Measurements from ENCODE around the gene PKP2.
"Not testable (repeated sequence)": the region's sequence is repeated elsewhere in the genome, so short reads cannot be mapped to it uniquely, and the experiment has no call there.

PKP2 gene

GRCh38 chr12:32891526-32891925 lies 5.1 kb downstream of the PKP2 start:
- no peak overlapping the region for H3K4me3 ChIP-seq (replicated peaks; ENCODE audit: low read depth, low read length)
- no peak for TF ChIP-seq CTCF (IDR thresholded peaks at IDR 0.05; ENCODE audit: low read depth, low read length, missing control alignments)

GRCh38 chr12:32889011-32889760 lies 7.4 kb downstream of the PKP2 start:
- H3K4me3 ChIP-seq (replicated peaks; ENCODE audit: low read depth, low read length) = no peak overlapping the region
- TF ChIP-seq CTCF (IDR thresholded peaks at IDR 0.05; ENCODE audit: low read depth, low read length, missing control alignments) = no peak
- no peak for DNase-seq (ENCODE audit: extremely low read depth, low read depth)

More at GRCh38 chr12:32891526-32891925, 5.1 kb downstream of the PKP2 start:
- no peak for DNase-seq (ENCODE audit: extremely low read depth, low read depth)

DNA sequence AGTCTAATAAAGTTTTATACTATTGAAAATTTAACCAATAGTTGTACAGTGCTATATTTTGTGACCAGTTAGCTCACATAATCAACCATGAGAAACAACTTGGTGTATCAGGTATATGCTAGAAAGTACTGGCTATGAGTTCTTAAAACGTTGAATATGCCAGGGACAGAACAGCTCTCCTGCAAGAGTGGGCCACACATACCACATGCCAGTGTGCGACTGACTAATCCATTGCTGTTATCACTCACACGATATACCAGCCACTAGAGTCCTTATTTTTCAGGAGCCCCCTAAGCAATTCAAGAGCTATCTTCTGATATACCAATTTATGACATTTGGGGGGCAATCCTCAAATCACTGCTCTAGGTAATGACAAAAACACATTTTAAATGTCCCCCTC lies 9.5 kb downstream of the PKP2 start:
- TF ChIP-seq CTCF (IDR thresholded peaks at IDR 0.05; ENCODE audit: low read depth, low read length, missing control alignments) = no peak
- no peak for DNase-seq (ENCODE audit: extremely low read depth, low read depth)
- no peak overlapping the region for H3K4me3 ChIP-seq (replicated peaks; ENCODE audit: low read depth, low read length)

DNA sequence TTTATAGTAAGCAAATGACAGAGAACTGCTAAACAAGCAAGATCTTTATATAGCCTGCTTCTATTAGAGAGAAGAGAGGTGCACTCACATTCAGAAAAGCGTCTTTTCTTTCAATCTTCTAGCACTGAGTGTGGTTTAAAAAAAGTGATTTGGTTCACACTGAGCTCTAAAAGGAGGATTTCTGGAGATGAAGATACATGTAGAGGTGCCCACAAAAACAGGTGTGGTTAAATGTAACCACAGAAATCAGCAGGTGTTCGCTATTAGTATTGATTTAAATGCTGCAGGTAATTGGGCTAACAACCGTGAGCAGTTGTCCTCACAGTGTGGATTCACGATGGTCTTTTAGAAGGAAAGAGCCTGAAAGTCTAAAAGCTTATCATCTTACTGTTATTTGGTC lies 10.7 kb downstream of the PKP2 start:
- no peak overlapping the region for H3K4me3 ChIP-seq (replicated peaks; ENCODE audit: low read depth, low read length)
- DNase-seq (ENCODE audit: extremely low read depth, low read depth) = no peak
- TF ChIP-seq CTCF (IDR thresholded peaks at IDR 0.05; ENCODE audit: low read depth, low read length, missing control alignments) = no peak

GRCh38 chr12:32884962-32885361 lies 11.6 kb downstream of the PKP2 start:
- no peak overlapping the region for H3K4me3 ChIP-seq (replicated peaks; ENCODE audit: low read depth, low read length)
- no peak for TF ChIP-seq CTCF (IDR thresholded peaks at IDR 0.05; ENCODE audit: low read depth, low read length, missing control alignments)
- no peak for DNase-seq (ENCODE audit: extremely low read depth, low read depth)

GRCh38 chr12:32881702-32882101 lies 14.9 kb downstream of the PKP2 start:
- no peak overlapping the region for H3K4me3 ChIP-seq (replicated peaks; ENCODE audit: low read depth, low read length)
- TF ChIP-seq CTCF (IDR thresholded peaks at IDR 0.05; ENCODE audit: low read depth, low read length, missing control alignments) = no peak
- no peak for DNase-seq (ENCODE audit: extremely low read depth, low read depth)

DNA sequence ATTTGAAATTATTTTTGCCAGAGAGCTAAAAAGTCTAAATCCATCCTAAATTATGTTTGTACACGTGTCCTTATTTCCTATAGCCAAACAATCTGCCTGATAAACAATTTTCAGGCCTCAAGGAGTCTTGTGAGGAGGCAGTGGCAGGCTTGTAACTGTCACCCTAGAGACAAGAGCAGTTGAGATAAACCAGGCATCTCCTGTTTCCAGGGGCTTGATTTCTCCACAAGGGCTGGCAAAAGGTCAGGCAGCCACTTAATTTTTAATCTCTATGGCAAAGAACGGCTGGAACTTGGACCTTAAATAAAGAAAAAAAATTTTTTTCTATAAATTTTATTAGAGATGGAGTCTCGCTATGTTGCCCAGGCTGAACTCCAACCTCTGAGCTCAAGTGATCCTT lies 15.5 kb downstream of the PKP2 start:
- TF ChIP-seq CTCF (IDR thresholded peaks at IDR 0.05; ENCODE audit: low read depth, low read length, missing control alignments) = no peak
- no peak overlapping the region for H3K4me3 ChIP-seq (replicated peaks; ENCODE audit: low read depth, low read length)
- DNase-seq (ENCODE audit: extremely low read depth, low read depth) = no peak

DNA sequence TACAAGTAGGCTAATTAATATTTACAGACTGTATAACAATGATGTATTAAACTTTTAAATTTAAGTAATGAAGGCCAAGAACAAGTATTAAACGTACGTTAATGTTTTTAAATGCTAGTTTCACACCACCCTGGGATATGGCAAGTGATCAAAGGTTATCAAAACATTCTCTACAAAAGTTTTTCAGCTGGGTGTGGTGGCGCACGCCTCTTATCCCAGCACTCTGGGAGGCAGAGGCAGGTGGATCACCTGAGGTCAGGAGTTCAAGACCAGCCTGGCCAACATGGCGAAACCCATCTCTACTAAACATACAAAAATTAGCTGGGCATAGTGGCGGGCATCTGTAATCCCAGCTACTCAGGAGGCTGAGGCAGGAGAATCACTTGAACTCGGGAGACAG lies 17.5 kb downstream of the PKP2 start:
- H3K4me3 ChIP-seq (replicated peaks; ENCODE audit: low read depth, low read length); DNase-seq (ENCODE audit: extremely low read depth, low read depth): not testable (repeated sequence)
